BLaER1 (cell line): ENCODE measurements around the gene EIF2A.
"Not testable (repeated sequence)": the region's sequence is repeated elsewhere in the genome, so short reads cannot be mapped to it uniquely, and the experiment has no call there.

Experiments used
- H3K27ac ChIP-seq: shearing (Covaris generic); formaldehyde crosslinking; 2 replicates; pipeline ENCODE4 v1.8.1; 2022
- H3K27me3 ChIP-seq: shearing (Covaris generic); formaldehyde crosslinking; 2 replicates; pipeline ENCODE4 v1.8.1; 2022
- H3K36me3 ChIP-seq: shearing (Covaris generic); formaldehyde crosslinking; 2 replicates; pipeline ENCODE4 v1.8.1; 2022
- H3K4me1 ChIP-seq: shearing (Covaris generic); formaldehyde crosslinking; 2 replicates; pipeline ENCODE4 v1.8.1; 2022
- H3K4me2 ChIP-seq: shearing (Covaris generic); formaldehyde crosslinking; 2 replicates; pipeline ENCODE4 v1.8.1; 2022
- H3K4me3 ChIP-seq: shearing (Covaris generic); formaldehyde crosslinking; 2 replicates; pipeline ENCODE4 v1.8.1; 2022
- H3K9ac ChIP-seq: shearing (Covaris generic); formaldehyde crosslinking; 2 replicates; pipeline ENCODE4 v1.8.1; 2022
- H3K9me3 ChIP-seq: shearing (Covaris generic); formaldehyde crosslinking; 2 replicates; pipeline ENCODE4 v1.8.1; 2022
- H4K20me1 ChIP-seq: shearing (Covaris generic); formaldehyde crosslinking; 2 replicates; pipeline ENCODE4 v1.8.1; 2022
- Cebpa-rat ChIP-seq: shearing (Covaris generic); IDR thresholded peaks from 2 replicates; pipeline ENCODE4 v1.8.1; 2022

Gene EIF2A

DNA sequence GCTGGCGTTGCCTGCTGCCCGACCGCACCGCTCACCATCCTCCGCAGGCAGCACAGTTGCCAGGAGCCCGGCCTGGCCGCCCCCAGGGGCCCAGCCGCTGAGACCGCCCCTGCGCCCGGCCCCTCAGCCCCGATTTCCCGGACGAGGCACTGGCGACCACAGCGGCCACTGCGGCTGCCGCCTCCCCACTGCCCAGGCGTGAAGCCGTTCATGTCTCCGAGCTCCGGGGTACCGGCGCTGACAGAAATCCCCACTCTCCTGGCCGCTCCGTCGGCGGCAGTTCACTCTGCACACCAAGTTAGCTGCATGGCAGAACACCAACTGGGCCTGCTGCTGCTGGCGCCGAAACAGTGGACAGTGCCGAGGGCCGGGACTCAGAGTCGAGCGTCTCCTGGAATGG, 65.1 kb downstream of the EIF2A start:
- Histone ChIP-seq H3K9me3 (peaks cover 24% of the 10 kb centered on the region), H3K9ac (no peak overlapping the region), H3K36me3 (peaks cover 68% of the 10 kb centered on the region), H3K4me3 (no peak overlapping the region), H4K20me1 (peaks cover 80% of the 10 kb centered on the region), H3K4me1 (peaks cover 22% of the 10 kb centered on the region), H3K27ac (no peak overlapping the region), H3K27me3 (no peaks in the 10 kb centered on the region), H3K4me2 (no peak overlapping the region)
- no peak for TF ChIP-seq Cebpa-rat

GRCh38 chr3:150612494-150612893, 65.9 kb downstream of the EIF2A start:
- Histone ChIP-seq H3K4me1 (peaks cover 14% of the 10 kb centered on the region), H4K20me1 (peaks cover 80% of the 10 kb centered on the region), H3K36me3 (peaks cover 70% of the 10 kb centered on the region), H3K27ac (no peak overlapping the region), H3K4me2 (no peak overlapping the region), H3K9ac (no peak overlapping the region), H3K4me3 (no peak overlapping the region), H3K27me3 (no peaks in the 10 kb centered on the region), H3K9me3 (peaks cover 32% of the 10 kb centered on the region)
- no peak for TF ChIP-seq Cebpa-rat

- Histone ChIP-seq H3K4me2 (no peak overlapping the region), H3K4me1 (peaks cover 11% of the 10 kb centered on the region), H4K20me1 (peaks cover 80% of the 10 kb centered on the region), H3K27ac (no peak overlapping the region), H3K9ac (no peak overlapping the region), H3K4me3 (no peak overlapping the region), H3K9me3 (peaks cover 36% of the 10 kb centered on the region), H3K27me3 (no peaks in the 10 kb centered on the region), H3K36me3 (peaks cover 71% of the 10 kb centered on the region)
- TF ChIP-seq Cebpa-rat, result no peak
These were observed 66.4 kb downstream of the EIF2A start for GRCh38 chr3:150613034-150613433.

- Histone ChIP-seq H3K9me3 (peaks cover 37% of the 10 kb centered on the region), H3K4me2 (no peak overlapping the region), H3K9ac (no peak overlapping the region), H4K20me1 (peaks cover 80% of the 10 kb centered on the region), H3K27me3 (no peaks in the 10 kb centered on the region), H3K27ac (no peak overlapping the region), H3K4me3 (no peak overlapping the region), H3K4me1 (peaks cover 6% of the 10 kb centered on the region), H3K36me3 (peaks cover 73% of the 10 kb centered on the region)
- TF ChIP-seq Cebpa-rat, result no peak
These were observed 67.3 kb downstream of the EIF2A start for GRCh38 chr3:150613709-150614480.

DNA sequence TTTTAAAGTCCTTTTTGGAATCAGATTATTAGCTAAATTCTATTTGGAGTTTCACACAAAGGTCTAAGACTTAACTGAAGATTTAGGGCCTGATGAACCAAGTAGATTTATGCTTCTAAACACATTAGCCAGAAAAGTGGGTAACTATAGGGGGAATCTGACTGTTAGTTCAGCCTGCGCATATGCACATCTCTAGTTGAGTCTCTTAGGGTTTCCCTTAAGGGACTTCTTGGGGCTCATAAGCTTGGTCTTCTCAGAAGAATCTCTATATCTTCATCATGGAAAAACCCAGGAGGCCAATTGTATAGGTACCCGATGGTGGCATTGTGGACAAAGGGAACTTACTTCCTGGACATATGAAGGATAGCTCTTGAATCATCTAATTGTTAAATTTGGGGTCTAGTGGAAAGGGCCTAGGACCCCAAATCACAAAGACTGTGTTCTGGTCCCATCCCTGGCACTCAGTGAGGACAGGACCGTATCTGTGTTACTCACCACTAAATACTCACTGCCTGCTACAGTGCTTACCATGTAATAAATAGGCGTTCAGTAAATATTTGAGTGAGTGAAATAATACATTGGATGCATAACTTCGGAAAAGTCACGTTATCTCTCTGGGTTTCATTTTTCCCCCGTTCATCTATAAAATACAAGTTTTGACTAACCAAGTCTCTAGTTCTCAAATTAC, 73.6 kb downstream of the EIF2A start:
- Histone ChIP-seq H3K4me2 (no peak overlapping the region), H3K4me1 (no peaks in the 10 kb centered on the region), H4K20me1 (peaks cover 87% of the 10 kb centered on the region), H3K27me3 (no peaks in the 10 kb centered on the region), H3K36me3 (peaks cover 41% of the 10 kb centered on the region), H3K9ac (no peak overlapping the region), H3K4me3 (no peak overlapping the region), H3K27ac (no peak overlapping the region), H3K9me3 (peaks cover 15% of the 10 kb centered on the region)
- TF ChIP-seq Cebpa-rat, result no peak

DNA sequence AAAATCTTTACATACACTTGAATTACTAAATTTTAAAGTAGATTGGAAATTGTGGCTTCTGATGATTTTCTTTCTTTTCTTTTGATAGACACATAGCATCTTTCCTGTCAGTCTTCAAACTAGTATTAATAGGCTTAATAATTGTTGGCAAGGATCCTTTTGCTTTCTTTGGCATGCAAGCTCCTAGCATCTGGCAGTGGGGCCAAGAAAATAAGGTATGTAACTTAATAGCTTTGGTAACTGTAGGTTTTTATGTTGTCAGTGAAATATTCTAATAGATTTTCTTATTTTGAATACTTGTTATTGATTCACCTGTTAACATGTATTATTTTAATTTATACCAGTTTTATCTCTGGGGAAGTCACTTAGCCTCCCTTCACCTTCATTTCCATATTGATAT, 76.4 kb downstream of the EIF2A start:
- H3K36me3 ChIP-seq, result peaks cover 54% of the 10 kb centered on the region
- H3K9ac ChIP-seq, H3K4me2 ChIP-seq, H3K27me3 ChIP-seq, H3K27ac ChIP-seq, H3K9me3 ChIP-seq, H3K4me3 ChIP-seq, H3K4me1 ChIP-seq: not testable (repeated sequence)
- peaks cover 84% of the 10 kb centered on the region for H4K20me1 ChIP-seq

- no peaks in the 10 kb centered on the region for H3K9me3 ChIP-seq
- H3K4me1 ChIP-seq, result no peaks in the 10 kb centered on the region
- peaks cover 50% of the 10 kb centered on the region for H3K36me3 ChIP-seq
- H3K9ac ChIP-seq, result no peak overlapping the region
- H4K20me1 ChIP-seq, result peaks cover 74% of the 10 kb centered on the region
- H3K27me3 ChIP-seq, result no peaks in the 10 kb centered on the region
- no peak for TF ChIP-seq Cebpa-rat
- no peak overlapping the region for H3K27ac ChIP-seq
- no peak overlapping the region for H3K4me2 ChIP-seq
- no peak overlapping the region for H3K4me3 ChIP-seq
These were observed 77.4 kb downstream of the EIF2A start for GRCh38 chr3:150623945-150624344.

GRCh38 chr3:150626148-150626930, 79.8 kb downstream of the EIF2A start:
- H4K20me1 ChIP-seq, result peaks cover 50% of the 10 kb centered on the region
- TF ChIP-seq Cebpa-rat, result no peak

DNA sequence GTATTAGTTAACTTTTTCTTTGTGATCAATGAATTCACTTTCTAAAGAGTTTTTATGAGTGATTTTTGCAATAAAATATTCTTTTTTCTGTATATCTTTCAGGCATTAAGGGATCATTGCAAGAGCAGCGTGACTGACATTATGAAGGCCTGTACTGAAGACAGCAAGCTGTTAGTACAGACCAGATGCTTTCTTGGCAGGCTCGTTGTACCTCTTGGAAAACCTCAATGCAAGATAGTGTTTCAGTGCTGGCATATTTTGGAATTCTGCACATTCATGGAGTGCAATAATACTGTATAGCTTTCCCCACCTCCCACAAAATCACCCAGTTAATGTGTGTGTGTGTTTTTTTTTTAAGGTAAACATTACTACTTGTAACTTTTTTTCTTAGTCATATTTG, 81.0 kb downstream of the EIF2A start:
- H3K9me3 ChIP-seq, result no peaks in the 10 kb centered on the region
- no peak overlapping the region for H3K4me3 ChIP-seq
- peaks cover 67% of the 10 kb centered on the region for H3K36me3 ChIP-seq
- H3K27me3 ChIP-seq, result no peaks in the 10 kb centered on the region
- H4K20me1 ChIP-seq, result peaks cover 38% of the 10 kb centered on the region
- no peak overlapping the region for H3K9ac ChIP-seq
- H3K27ac ChIP-seq, result no peak overlapping the region
- no peak overlapping the region for H3K4me2 ChIP-seq
- H3K4me1 ChIP-seq, result no peaks in the 10 kb centered on the region
- no peak for TF ChIP-seq Cebpa-rat

More at GRCh38 chr3:150626148-150626930, 79.8 kb downstream of the EIF2A start:
- H3K36me3 ChIP-seq, result peaks cover 63% of the 10 kb centered on the region
- H3K27ac ChIP-seq, result no peak overlapping the region
- no peaks in the 10 kb centered on the region for H3K9me3 ChIP-seq
- no peaks in the 10 kb centered on the region for H3K27me3 ChIP-seq
- no peak overlapping the region for H3K4me2 ChIP-seq
- H3K4me1 ChIP-seq, result no peaks in the 10 kb centered on the region
- H3K9ac ChIP-seq, result no peak overlapping the region
- no peak overlapping the region for H3K4me3 ChIP-seq
